ENCODE data around the gene DNAJC30.
A peak's percentile ranks its signal among the peaks of the same experiment; 100 is the strongest.

DNAJC30 gene

GRCh38 chr7:73688288-73688687 is 5.0 kb upstream of the DNAJC30 start:
- Histone ChIP-seq H3K27ac (ENCODE audit: low read length) (peak overlapping the region; percentile 33), H3K36me3 (replicated peaks; ENCODE audit: low read depth, low read length) (peaks cover 49% of the 10 kb centered on the region), H3K9ac (ENCODE audit: low read length) (no peak overlapping the region), H2AFZ (ENCODE audit: low read depth, low read length) (no peak overlapping the region), H3K9me3 (ENCODE audit: insufficient read depth, low read length) (no peaks in the 10 kb centered on the region), H4K20me1 (ENCODE audit: insufficient read depth, low read length) (no peaks in the 10 kb centered on the region), H3K4me2 (ENCODE audit: low read length) (peak overlapping the region; percentile 20), H3K27me3 (ENCODE audit: low read depth, low read length) (no peaks in the 10 kb centered on the region), H3K4me1 (ENCODE audit: low read length) (peaks cover 9% of the 10 kb centered on the region), H3K79me2 (ENCODE audit: low read length) (peaks cover 68% of the 10 kb centered on the region), H3K4me3 (ENCODE audit: low read length) (no peak overlapping the region)
- TF ChIP-seq, protein P1, sequence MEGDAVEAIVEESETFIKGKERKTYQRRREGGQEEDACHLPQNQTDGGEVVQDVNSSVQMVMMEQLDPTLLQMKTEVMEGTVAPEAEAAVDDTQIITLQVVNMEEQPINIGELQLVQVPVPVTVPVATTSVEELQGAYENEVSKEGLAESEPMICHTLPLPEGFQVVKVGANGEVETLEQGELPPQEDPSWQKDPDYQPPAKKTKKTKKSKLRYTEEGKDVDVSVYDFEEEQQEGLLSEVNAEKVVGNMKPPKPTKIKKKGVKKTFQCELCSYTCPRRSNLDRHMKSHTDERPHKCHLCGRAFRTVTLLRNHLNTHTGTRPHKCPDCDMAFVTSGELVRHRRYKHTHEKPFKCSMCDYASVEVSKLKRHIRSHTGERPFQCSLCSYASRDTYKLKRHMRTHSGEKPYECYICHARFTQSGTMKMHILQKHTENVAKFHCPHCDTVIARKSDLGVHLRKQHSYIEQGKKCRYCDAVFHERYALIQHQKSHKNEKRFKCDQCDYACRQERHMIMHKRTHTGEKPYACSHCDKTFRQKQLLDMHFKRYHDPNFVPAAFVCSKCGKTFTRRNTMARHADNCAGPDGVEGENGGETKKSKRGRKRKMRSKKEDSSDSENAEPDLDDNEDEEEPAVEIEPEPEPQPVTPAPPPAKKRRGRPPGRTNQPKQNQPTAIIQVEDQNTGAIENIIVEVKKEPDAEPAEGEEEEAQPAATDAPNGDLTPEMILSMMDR (IDR thresholded peaks at IDR 0.05; ENCODE audit: low read depth, low read length), result no peak
- TF ChIP-seq EZH2phosphoT487 (IDR thresholded peaks at IDR 0.05; ENCODE audit: low read depth), result no peak

GRCh38 chr7:73685311-73685710 is 2.1 kb upstream of the DNAJC30 start:
- TF ChIP-seq, protein P1 (IDR thresholded peaks at IDR 0.05; ENCODE audit: low read depth, low read length), result no peak
- no peak for TF ChIP-seq EZH2phosphoT487 (IDR thresholded peaks at IDR 0.05; ENCODE audit: low read depth)
- H3K9ac ChIP-seq (ENCODE audit: low read length), result no peak overlapping the region
- peaks cover 94% of the 10 kb centered on the region for H3K79me2 ChIP-seq (ENCODE audit: low read length)
- no peak overlapping the region for H3K4me3 ChIP-seq (ENCODE audit: low read length)
- H3K9me3 ChIP-seq (ENCODE audit: insufficient read depth, low read length), result no peaks in the 10 kb centered on the region
- H3K27me3 ChIP-seq (ENCODE audit: low read depth, low read length), result no peaks in the 10 kb centered on the region
- peaks cover 34% of the 10 kb centered on the region for H3K36me3 ChIP-seq (replicated peaks; ENCODE audit: low read depth, low read length)
- H3K4me2 ChIP-seq (ENCODE audit: low read length), result no peak overlapping the region
- peaks cover 23% of the 10 kb centered on the region for H3K4me1 ChIP-seq (ENCODE audit: low read length)
- no peak overlapping the region for H3K27ac ChIP-seq (ENCODE audit: low read length)
- no peak overlapping the region for H2AFZ ChIP-seq (ENCODE audit: low read depth, low read length)
- H4K20me1 ChIP-seq (ENCODE audit: insufficient read depth, low read length), result peaks cover 4% of the 10 kb centered on the region; the same call in 1 of the 2 replicates

DNA sequence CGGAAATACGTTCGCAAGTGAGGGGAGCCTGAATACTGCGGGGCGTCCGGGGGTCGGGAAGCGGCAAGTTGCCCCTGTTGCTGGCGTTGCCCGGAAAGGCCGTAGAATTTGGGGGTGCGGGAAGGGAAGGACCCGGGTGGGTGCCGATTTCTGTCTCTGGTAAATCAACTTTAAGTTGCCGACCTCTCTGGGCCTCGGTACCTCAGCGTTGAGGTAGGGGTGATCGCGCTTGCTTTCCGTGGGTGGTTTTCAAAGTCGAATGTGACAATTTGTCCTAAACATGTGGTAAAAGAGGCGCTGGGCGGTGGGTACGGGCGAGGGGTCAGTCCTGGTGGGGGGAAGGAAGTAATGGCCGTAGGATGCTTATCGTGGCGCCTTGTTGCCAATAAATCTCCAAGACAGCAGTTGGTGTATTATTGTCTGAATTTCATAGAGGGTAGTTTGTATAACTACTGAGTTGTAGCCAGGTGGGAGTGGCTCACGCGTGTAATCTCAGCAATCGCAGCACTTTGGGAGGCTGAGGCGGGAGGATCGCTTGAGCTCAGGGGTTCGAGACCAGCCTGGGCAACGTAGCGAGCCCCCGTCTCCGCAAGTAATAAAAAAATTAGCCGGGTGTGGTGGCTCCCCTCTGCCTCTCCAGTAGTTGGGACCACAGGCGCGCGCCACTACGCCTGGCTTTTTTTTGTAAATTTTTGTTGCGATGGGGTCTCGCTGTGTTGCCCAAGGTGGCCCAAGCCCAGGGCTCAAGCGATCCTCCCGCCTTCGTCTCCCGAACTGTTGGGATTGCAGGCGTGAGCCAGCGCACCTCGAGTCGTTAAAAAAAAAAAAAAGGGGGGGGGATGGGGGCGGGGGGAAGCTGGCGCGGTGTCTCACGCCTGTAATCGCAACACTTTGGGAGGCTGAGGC is 788 bp upstream of the DNAJC30 start:
- peak overlapping the region; percentile 93 for H3K4me3 ChIP-seq (ENCODE audit: low read length)
- H4K20me1 ChIP-seq (ENCODE audit: insufficient read depth, low read length), result peaks cover 4% of the 10 kb centered on the region; the same call in 1 of the 2 replicates
- H2AFZ ChIP-seq (ENCODE audit: low read depth, low read length), result peak overlapping the region; percentile 83; the same call in 1 of the 2 replicates
- peaks cover 32% of the 10 kb centered on the region for H3K36me3 ChIP-seq (replicated peaks; ENCODE audit: low read depth, low read length)
- H3K27ac ChIP-seq (ENCODE audit: low read length), result peak overlapping the region; percentile 33; the same call in 1 of the 2 replicates
- peaks cover 23% of the 10 kb centered on the region for H3K4me1 ChIP-seq (ENCODE audit: low read length)
- H3K4me2 ChIP-seq (ENCODE audit: low read length), result peak overlapping the region; percentile 74
- H3K79me2 ChIP-seq (ENCODE audit: low read length), result peaks cover 96% of the 10 kb centered on the region
- TF ChIP-seq EZH2phosphoT487 (IDR thresholded peaks at IDR 0.05; ENCODE audit: low read depth), result no peak
- TF ChIP-seq, protein P1 (IDR thresholded peaks at IDR 0.05; ENCODE audit: low read depth, low read length), result no peak
- H3K9me3 ChIP-seq (ENCODE audit: insufficient read depth, low read length), result no peaks in the 10 kb centered on the region
- H3K27me3 ChIP-seq (ENCODE audit: low read depth, low read length), result no peaks in the 10 kb centered on the region
- H3K9ac ChIP-seq (ENCODE audit: low read length), result peak overlapping the region; percentile 86

GRCh38 chr7:73682745-73683055 is 553 bp downstream of the DNAJC30 start:
- peaks cover 4% of the 10 kb centered on the region; the same call in 1 of the 2 replicates for H4K20me1 ChIP-seq (ENCODE audit: insufficient read depth, low read length)
- H3K9ac ChIP-seq (ENCODE audit: low read length), result peak overlapping the region; percentile 76
- H3K79me2 ChIP-seq (ENCODE audit: low read length), result peaks cover 90% of the 10 kb centered on the region
- H2AFZ ChIP-seq (ENCODE audit: low read depth, low read length), result 0 out of 2 replicates have a peak overlapping the region, but pooled peaks have one; percentile 54
- H3K9me3 ChIP-seq (ENCODE audit: insufficient read depth, low read length), result no peaks in the 10 kb centered on the region
- peak overlapping the region; percentile 93 for H3K4me3 ChIP-seq (ENCODE audit: low read length)
- TF ChIP-seq EZH2phosphoT487 (IDR thresholded peaks at IDR 0.05; ENCODE audit: low read depth), result no peak
- TF ChIP-seq, protein P1 (IDR thresholded peaks at IDR 0.05; ENCODE audit: low read depth, low read length), result no peak
- peak overlapping the region; percentile 87 for H3K4me2 ChIP-seq (ENCODE audit: low read length)
- no peaks in the 10 kb centered on the region for H3K27me3 ChIP-seq (ENCODE audit: low read depth, low read length)
- H3K4me1 ChIP-seq (ENCODE audit: low read length), result peaks cover 14% of the 10 kb centered on the region
- H3K27ac ChIP-seq (ENCODE audit: low read length), result peak overlapping the region; percentile 20; the same call in 1 of the 2 replicates
- peaks cover 28% of the 10 kb centered on the region for H3K36me3 ChIP-seq (replicated peaks; ENCODE audit: low read depth, low read length)

Measured in OCI-LY3 (cell line).